K562 (cell line): ENCODE measurements around the gene GABRB3. TPM values are rescaled to one million over a fixed set of nuclear protein-coding genes. Genes with fewer than 3 reads are reported as not detected.

Experiments used
- ATAC-seq: fragments of 200-7000 bp; cut with Tn5 transposase; 3 replicates; pipeline ENCODE4 v1.9.1; 2020; ENCODE audit warnings: moderate library complexity
- BruUV-seq: library from RNA; stranded (reverse); fragments of 400-500 nt; replicated peaks from 2 replicates; lab custom pipeline; 2021; lab: Mats Ljungman, UMichigan
- CTCF ChIA-PET: fragments of 300-600 bp; formaldehyde crosslinking; extraction: SDS; loops from one replicate; lab custom pipeline; 2021; ENCODE audit warnings: low intra/inter-chr PET ratio; lab: Yijun Ruan, JAX
- POLR2A ChIA-PET: fragments of 300-600, 350-650 bp; sonication (Branson Sonifier 250); formaldehyde crosslinking; extraction: SDS; loops from one replicate; lab custom pipeline; 2021; ENCODE audit warnings: antibody characterized with exemption, inconsistent platforms; lab: Yijun Ruan, JAX
- DNase-seq, 4 experiments: peaks; one replicate each; pipeline versions ENCODE4 v3.0.0 to v3.0.0-alpha.2; 2011 to 2018; ENCODE audit warnings: low spot score in 3 of 4, mixed read lengths in 3 of 4; ENCODE audit errors: extremely low read depth in 1 of 4
- FAIRE-seq: peaks from 2 replicates; lab custom pipeline; 2011; peaks lifted over from hg19 to GRCh38; lab: Jason Lieb, UNC
- H2AFZ ChIP-seq: 2 replicates; pipeline ENCODE4 v1.6.0; 2011; ENCODE audit warnings: low read depth, low read length, control low read depth, inconsistent platforms
- H3K27ac ChIP-seq: fragments of 200-600 bp; 3 replicates; pipeline ENCODE4 v1.8.0; 2011; ENCODE audit warnings: low read depth, mild to moderate bottlenecking, control low read depth, inconsistent platforms, low read length, moderate library complexity, mixed read lengths; ENCODE audit errors: extremely low read depth
- H3K27me3 ChIP-seq, 2 experiments: fragments of 300-600 bp in 1 of 2; 2 replicates in 1 of 2; 3 replicates in 1 of 2; pipeline versions ENCODE4 v1.6.0 to v1.8.0; 2011; ENCODE audit warnings: inconsistent platforms in 2 of 2, low read length in 2 of 2, mild to moderate bottlenecking in 1 of 2, mixed read lengths in 1 of 2, moderate library complexity in 1 of 2; ENCODE audit not compliant: control insufficient read depth in 2 of 2, insufficient read depth in 2 of 2
- H3K36me3 ChIP-seq: fragments of 300-600 bp; 3 replicates; pipeline ENCODE4 v1.8.0; 2011; ENCODE audit warnings: mild to moderate bottlenecking, low read length, inconsistent platforms; ENCODE audit not compliant: control insufficient read depth, insufficient read depth
- H3K4me1 ChIP-seq, 2 experiments: fragments of 200-600 bp in 1 of 2; replicated peaks in 1 of 2; 2 replicates in 1 of 2; 3 replicates in 1 of 2; pipeline versions ENCODE4 v1.5.1 to v1.8.0; 2011; ENCODE audit warnings: inconsistent platforms in 2 of 2, low read length in 2 of 2, mild to moderate bottlenecking in 1 of 2, mixed read lengths in 1 of 2, moderate library complexity in 1 of 2; ENCODE audit not compliant: control insufficient read depth in 2 of 2, insufficient read depth in 2 of 2
- H3K4me2 ChIP-seq: 2 replicates; pipeline ENCODE4 v1.6.1; 2011; ENCODE audit warnings: low read length, control low read depth, inconsistent platforms, mixed read lengths; ENCODE audit not compliant: insufficient read depth
- H3K4me3 ChIP-seq: fragments of 200-600 bp; sonication (generic), shearing (Covaris generic); 2 replicates; pipeline ENCODE4 v1.5.1; 2016; ENCODE audit warnings: control low read depth, inconsistent platforms
- H3K79me2 ChIP-seq: fragments of 200-600 bp; 3 replicates; pipeline ENCODE4 v1.8.0; 2011; ENCODE audit warnings: low read length, inconsistent platforms; ENCODE audit not compliant: control insufficient read depth, insufficient read depth
- H3K9ac ChIP-seq, 2 experiments: 2 replicates each; pipeline versions ENCODE4 v1.6.0 to v1.6.1; 2011; ENCODE audit warnings: low read depth in 2 of 2, low read length in 2 of 2, control low read depth in 1 of 2, inconsistent platforms in 1 of 2, mild to moderate bottlenecking in 1 of 2, mixed read lengths in 1 of 2; ENCODE audit not compliant: insufficient read depth in 1 of 2
- H3K9me1 ChIP-seq: one replicate; pipeline ENCODE4 v1.6.0; 2011; ENCODE audit warnings: inconsistent platforms, mild to moderate bottlenecking, low read length, moderate library complexity; ENCODE audit not compliant: control insufficient read depth, insufficient read depth
- H3K9me3 ChIP-seq: replicated peaks from 2 replicates; pipeline ENCODE4 v1.5.1; 2011; ENCODE audit warnings: low read depth, low read length, inconsistent platforms; ENCODE audit not compliant: control insufficient read depth, insufficient read depth
- H4K20me1 ChIP-seq: replicated peaks from 2 replicates; pipeline ENCODE4 v1.6.1; 2011; ENCODE audit warnings: low read length, inconsistent platforms, mixed read lengths; ENCODE audit not compliant: control insufficient read depth, insufficient read depth
- CHD7 ChIP-seq: fragments of 200-600 bp; sonication (generic); IDR thresholded peaks from one replicate; pipeline ENCODE4 v1.6.1; 2012; ENCODE audit warnings: mild to moderate bottlenecking, low read depth, low read length, inconsistent platforms
- CLOCK ChIP-seq: fragments of 250-450 bp; sonication (Bioruptor Pico); IDR thresholded peaks from 2 replicates; pipeline ENCODE4 v1.4.0; 2020; ENCODE audit warnings: mild to moderate bottlenecking, moderate library complexity, borderline replicate concordance
- HMG20B ChIP-seq: fragments of 250-450 bp; sonication (Bioruptor Pico); IDR thresholded peaks from 2 replicates; pipeline ENCODE4 v1.5.0; 2021; ENCODE audit warnings: mild to moderate bottlenecking
- MBD2 ChIP-seq: sonication (generic); IDR thresholded peaks from 2 replicates; pipeline ENCODE4 v1.6.1; 2016; ENCODE audit warnings: low read depth, borderline replicate concordance
- NCOA6 ChIP-seq: fragments of 450-650 bp; IDR thresholded peaks from 2 replicates; pipeline ENCODE4 v1.6.1; 2017; ENCODE audit warnings: mild to moderate bottlenecking
- SIN3B ChIP-seq: fragments of 450-650 bp; IDR thresholded peaks from 2 replicates; pipeline ENCODE4 v1.6.1; 2017; ENCODE audit warnings: low read depth, mild to moderate bottlenecking, moderate library complexity
- SMARCE1 ChIP-seq: fragments of 450-650 bp; IDR thresholded peaks from 2 replicates; pipeline ENCODE4 v1.7.1; 2016; ENCODE audit warnings: mild to moderate bottlenecking
- SNIP1 ChIP-seq: fragments of 450-650 bp; IDR thresholded peaks from 2 replicates; pipeline ENCODE4 v1.7.1; 2017; ENCODE audit warnings: low read depth, mild to moderate bottlenecking
- ZKSCAN3 ChIP-seq: fragments of 250-450 bp; sonication (Bioruptor Pico); IDR thresholded peaks from 2 replicates; pipeline ENCODE4 v1.4.0; 2020
- WGBS: fragments of 100-300 bp; shearing (Covaris generic); methylation state at CpG from one replicate; pipeline ENCODE4 v1.1.6; 2016; ENCODE audit warnings: low coverage, mixed read lengths; ENCODE audit not compliant: insufficient coverage; ENCODE audit errors: missing lambda C conversion rate; 5-methylcytosine and 5-hydroxymethylcytosine counted together
- in situ Hi-C: fragments of 300-500 bp; cut with MboI; formaldehyde crosslinking; loops from 4 replicates; pipeline ENCODE4 v1.15.0; 2018; ENCODE audit warnings: inconsistent platforms, mixed read lengths
- intact Hi-C: fragments of 100-400 bp; cut with micrococcal nuclease; formaldehyde crosslinking; loops from 2 replicates; pipeline ENCODE4 v1.14.2; 2022
- polyA plus RNA-seq, 8 experiments: library from polyadenylated mRNA; depleted of rRNA in 4 of 8; stranded (reverse) in 5 of 8; unstranded in 3 of 8; fragments of >200 nt; fragmentation: Nextera tagmentation in 2 of 8; fragmentation: Illumina TruSeq in 1 of 8; extraction: Ambion mirVana in 2 of 8; extraction: Trizol in 1 of 8; gene quantifications; 2 replicates each; pipeline versions ENCODE4 v1.2.1 to v1.2.3, GENCODE V29; 2011 to 2014; ENCODE audit warnings: inconsistent platforms in 1 of 8, missing spikeins in 1 of 8
- total RNA-seq, 7 experiments: library from RNA; depleted of rRNA in 6 of 7; stranded (reverse); fragments of >200 nt in 6 of 7; fragmentation: Illumina TruSeq in 2 of 7; extraction: Trizol in 2 of 7; gene quantifications; 2 replicates each; pipeline versions ENCODE4 v1.2.1 to v1.2.3, GENCODE V29; 2011 to 2021; ENCODE audit warnings: low replicate concordance in 1 of 7

The GABRB3 gene
- total and polyA plus RNA-seq, 9 of the 15 experiments (the other 6 are each of a cell fraction or from before 2014, with no cell fraction given) = 0.09 to 1.4 (median 0.49) TPM

GRCh38 chr15:26564361-26564760 lies 208.5 kb downstream of the GABRB3 start:
- no peaks in the 10 kb centered on the region for H3K79me2 ChIP-seq
- DNase-seq = no peak
- H2AFZ ChIP-seq = no peak overlapping the region
- intact Hi-C loops = no loop called here
- H3K9me3 ChIP-seq = no peaks in the 10 kb centered on the region
- no peaks in the 10 kb centered on the region for H3K36me3 ChIP-seq
- in situ Hi-C loops = no loop called here
- H3K4me2 ChIP-seq = no peak overlapping the region
- no peaks in the 10 kb centered on the region for H3K27me3 ChIP-seq
- no peak overlapping the region for H3K4me3 ChIP-seq
- no peak for FAIRE-seq
- H4K20me1 ChIP-seq = no peaks in the 10 kb centered on the region
- no peaks in the 10 kb centered on the region for H3K4me1 ChIP-seq
- BruUV-seq = no TSS peak
- H3K9me1 ChIP-seq = no peaks in the 10 kb centered on the region
- no peak overlapping the region for H3K9ac ChIP-seq
- ChIA-PET POLR2A (no interaction called here), CTCF (no interaction called here)
- no peak for ATAC-seq
- no peak overlapping the region for H3K27ac ChIP-seq
- WGBS = 3% methylated on average over 6 of the region's 6 CpGs
- TF ChIP-seq NCOA6 (no peak), CHD7 (no peak), HMG20B (CRISPR knock-in tag) (no peak), MBD2 (no peak), ZKSCAN3 (no peak), SNIP1 (no peak), SIN3B (no peak), CLOCK (CRISPR knock-in tag) (no peak), SMARCE1 (no peak)
